ENCODE results near the gene SNRNP200. TPM values are rescaled to one million over a fixed set of nuclear protein-coding genes. Genes with fewer than 3 reads are reported as not detected.

The SNRNP200 gene
- total and polyA plus RNA-seq, 4 donors = 28.1 to 75.2 (median 47.5) TPM

DNA sequence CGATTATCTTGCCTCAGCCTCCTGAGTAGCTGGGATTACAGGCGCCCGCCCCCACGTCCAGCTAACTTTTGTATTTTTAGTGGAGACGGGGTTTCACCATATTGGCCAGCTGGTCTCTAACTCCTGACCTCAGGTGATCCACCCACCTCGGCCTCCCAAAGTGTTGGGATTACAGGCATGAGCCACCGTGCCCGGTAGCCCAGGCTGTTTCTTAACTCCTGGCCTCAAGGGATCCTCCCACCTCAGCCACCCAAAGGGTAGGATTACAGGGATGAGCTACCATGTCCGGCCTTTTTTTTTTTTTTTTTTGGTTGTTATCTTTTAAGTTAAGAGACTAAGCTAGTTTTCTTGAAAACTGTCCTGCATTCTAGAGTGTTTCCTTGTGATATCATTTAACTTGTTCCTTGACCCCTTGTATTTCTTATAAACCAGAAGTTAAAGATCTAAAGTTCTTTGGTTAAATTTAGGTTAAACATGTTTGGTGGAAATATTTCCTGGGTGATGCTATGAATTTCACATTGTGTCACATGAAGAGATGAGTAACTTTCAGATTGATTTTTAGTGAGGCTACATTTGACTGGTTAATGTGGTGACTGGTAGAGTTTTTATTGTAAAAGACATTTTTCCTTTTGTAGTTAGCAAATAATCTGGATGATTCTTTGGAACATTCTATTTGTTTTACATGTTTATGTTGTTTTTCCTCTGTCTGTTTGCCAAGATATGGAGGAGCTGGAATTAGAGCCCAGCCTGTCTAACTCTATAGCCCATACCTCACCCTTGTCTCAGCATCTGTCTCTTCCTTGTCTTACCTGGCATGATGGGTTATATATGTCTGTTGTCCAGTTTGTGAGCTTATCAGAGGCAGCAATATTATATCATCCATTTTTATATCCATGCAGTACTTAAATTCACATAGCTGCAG is 35.4 kb upstream of the SNRNP200 start:
- Histone ChIP-seq H3K9me3 (ENCODE audit: control insufficient read depth in 4 of 4, low read length in 3 of 4) (no peaks in the 10 kb centered on the region), H3K4me3 (ENCODE audit: low read depth in 1 of 3, low read length in 3 of 3) (no peak overlapping the region), H3K4me1 (ENCODE audit: control insufficient read depth in 4 of 4, insufficient read depth in 4 of 4, low read length in 3 of 4) (peaks cover 0 to 2% (median 0%) of the 10 kb centered on the region in 4 donors), H3K9ac (ENCODE audit: low read depth in 1 of 2, low read length in 2 of 2) (no peak overlapping the region), H3K27me3 (ENCODE audit: control insufficient read depth in 4 of 4, insufficient read depth in 4 of 4, low read length in 3 of 4) (no peaks in the 10 kb centered on the region), H3K36me3 (ENCODE audit: control insufficient read depth in 4 of 4, insufficient read depth in 3 of 4, low read depth in 1 of 4, low read length in 3 of 4) (no peaks in the 10 kb centered on the region), H3K27ac (ENCODE audit: low read depth in 1 of 2, low read length in 2 of 2) (no peak overlapping the region)
- TF ChIP-seq JUND (IDR thresholded peaks at IDR 0.05) (no peak), RAD21 (IDR thresholded peaks at IDR 0.05) (no peak), YY1 (IDR thresholded peaks at IDR 0.05) (no peak), SP1 (IDR thresholded peaks at IDR 0.05) (no peak), RXRA (IDR thresholded peaks at IDR 0.05) (no peak), TAF1 (conservative IDR thresholded peaks at IDR 0.05) (no peak), HNF4A (conservative IDR thresholded peaks at IDR 0.05) (no peak), HNF4G (IDR thresholded peaks at IDR 0.05) (no peak)
- TF ChIP-seq, protein P1, sequence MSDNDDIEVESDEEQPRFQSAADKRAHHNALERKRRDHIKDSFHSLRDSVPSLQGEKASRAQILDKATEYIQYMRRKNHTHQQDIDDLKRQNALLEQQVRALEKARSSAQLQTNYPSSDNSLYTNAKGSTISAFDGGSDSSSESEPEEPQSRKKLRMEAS (IDR thresholded peaks at IDR 0.05) = no peak
- TF ChIP-seq, protein P2, sequence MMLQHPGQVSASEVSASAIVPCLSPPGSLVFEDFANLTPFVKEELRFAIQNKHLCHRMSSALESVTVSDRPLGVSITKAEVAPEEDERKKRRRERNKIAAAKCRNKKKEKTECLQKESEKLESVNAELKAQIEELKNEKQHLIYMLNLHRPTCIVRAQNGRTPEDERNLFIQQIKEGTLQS (IDR thresholded peaks at IDR 0.05) = no peak
- TF ChIP-seq, protein P3, sequence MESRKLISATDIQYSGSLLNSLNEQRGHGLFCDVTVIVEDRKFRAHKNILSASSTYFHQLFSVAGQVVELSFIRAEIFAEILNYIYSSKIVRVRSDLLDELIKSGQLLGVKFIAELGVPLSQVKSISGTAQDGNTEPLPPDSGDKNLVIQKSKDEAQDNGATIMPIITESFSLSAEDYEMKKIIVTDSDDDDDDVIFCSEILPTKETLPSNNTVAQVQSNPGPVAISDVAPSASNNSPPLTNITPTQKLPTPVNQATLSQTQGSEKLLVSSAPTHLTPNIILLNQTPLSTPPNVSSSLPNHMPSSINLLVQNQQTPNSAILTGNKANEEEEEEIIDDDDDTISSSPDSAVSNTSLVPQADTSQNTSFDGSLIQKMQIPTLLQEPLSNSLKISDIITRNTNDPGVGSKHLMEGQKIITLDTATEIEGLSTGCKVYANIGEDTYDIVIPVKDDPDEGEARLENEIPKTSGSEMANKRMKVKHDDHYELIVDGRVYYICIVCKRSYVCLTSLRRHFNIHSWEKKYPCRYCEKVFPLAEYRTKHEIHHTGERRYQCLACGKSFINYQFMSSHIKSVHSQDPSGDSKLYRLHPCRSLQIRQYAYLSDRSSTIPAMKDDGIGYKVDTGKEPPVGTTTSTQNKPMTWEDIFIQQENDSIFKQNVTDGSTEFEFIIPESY (IDR thresholded peaks at IDR 0.05) = no peak
- 95% methylated on average over 9 of the region's 9 CpGs for WGBS
- no peak for DNase-seq (ENCODE audit: low spot score)

DNA sequence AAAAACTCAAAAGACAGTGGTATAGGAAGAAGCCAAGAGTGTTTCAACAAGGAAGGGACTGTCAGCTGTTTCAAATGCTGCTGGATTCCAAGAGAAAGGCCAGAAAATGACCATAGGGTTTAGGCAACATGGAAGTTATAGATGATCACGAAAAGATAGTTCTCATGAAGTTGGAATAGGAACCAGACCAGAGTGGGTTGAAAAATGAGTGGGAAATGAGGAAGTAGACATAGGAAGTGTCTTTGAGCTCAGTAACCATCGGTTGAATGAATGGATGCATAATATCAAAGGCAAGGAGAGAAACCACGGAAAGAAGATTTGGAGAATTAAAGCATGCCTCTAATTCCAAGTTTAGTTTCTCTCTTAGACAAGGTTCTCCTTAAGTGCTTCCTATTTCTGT is 31.5 kb upstream of the SNRNP200 start:
- H3K4me3 ChIP-seq (ENCODE audit: low read depth in 1 of 3, low read length in 3 of 3) = no peak overlapping the region
- H3K27ac ChIP-seq (ENCODE audit: low read depth in 1 of 2, low read length in 2 of 2) = no peak overlapping the region
- H3K36me3 ChIP-seq (ENCODE audit: control insufficient read depth in 4 of 4, insufficient read depth in 3 of 4, low read depth in 1 of 4, low read length in 3 of 4) = no peaks in the 10 kb centered on the region
- peaks cover 0 to 4% (median 0%) of the 10 kb centered on the region in 4 donors for H3K4me1 ChIP-seq (ENCODE audit: control insufficient read depth in 4 of 4, insufficient read depth in 4 of 4, low read length in 3 of 4)
- 85% methylated on average over 3 of the region's 3 CpGs for WGBS
- no peaks in the 10 kb centered on the region for H3K9me3 ChIP-seq (ENCODE audit: control insufficient read depth in 4 of 4, low read length in 3 of 4)
- H3K9ac ChIP-seq (ENCODE audit: low read depth in 1 of 2, low read length in 2 of 2) = no peak overlapping the region
- no peak for DNase-seq (ENCODE audit: low spot score)
- H3K27me3 ChIP-seq (ENCODE audit: control insufficient read depth in 4 of 4, insufficient read depth in 4 of 4, low read length in 3 of 4) = no peaks in the 10 kb centered on the region
- TF ChIP-seq NR2F2 (IDR thresholded peaks at IDR 0.05) = no peak
- TF ChIP-seq, protein P4, sequence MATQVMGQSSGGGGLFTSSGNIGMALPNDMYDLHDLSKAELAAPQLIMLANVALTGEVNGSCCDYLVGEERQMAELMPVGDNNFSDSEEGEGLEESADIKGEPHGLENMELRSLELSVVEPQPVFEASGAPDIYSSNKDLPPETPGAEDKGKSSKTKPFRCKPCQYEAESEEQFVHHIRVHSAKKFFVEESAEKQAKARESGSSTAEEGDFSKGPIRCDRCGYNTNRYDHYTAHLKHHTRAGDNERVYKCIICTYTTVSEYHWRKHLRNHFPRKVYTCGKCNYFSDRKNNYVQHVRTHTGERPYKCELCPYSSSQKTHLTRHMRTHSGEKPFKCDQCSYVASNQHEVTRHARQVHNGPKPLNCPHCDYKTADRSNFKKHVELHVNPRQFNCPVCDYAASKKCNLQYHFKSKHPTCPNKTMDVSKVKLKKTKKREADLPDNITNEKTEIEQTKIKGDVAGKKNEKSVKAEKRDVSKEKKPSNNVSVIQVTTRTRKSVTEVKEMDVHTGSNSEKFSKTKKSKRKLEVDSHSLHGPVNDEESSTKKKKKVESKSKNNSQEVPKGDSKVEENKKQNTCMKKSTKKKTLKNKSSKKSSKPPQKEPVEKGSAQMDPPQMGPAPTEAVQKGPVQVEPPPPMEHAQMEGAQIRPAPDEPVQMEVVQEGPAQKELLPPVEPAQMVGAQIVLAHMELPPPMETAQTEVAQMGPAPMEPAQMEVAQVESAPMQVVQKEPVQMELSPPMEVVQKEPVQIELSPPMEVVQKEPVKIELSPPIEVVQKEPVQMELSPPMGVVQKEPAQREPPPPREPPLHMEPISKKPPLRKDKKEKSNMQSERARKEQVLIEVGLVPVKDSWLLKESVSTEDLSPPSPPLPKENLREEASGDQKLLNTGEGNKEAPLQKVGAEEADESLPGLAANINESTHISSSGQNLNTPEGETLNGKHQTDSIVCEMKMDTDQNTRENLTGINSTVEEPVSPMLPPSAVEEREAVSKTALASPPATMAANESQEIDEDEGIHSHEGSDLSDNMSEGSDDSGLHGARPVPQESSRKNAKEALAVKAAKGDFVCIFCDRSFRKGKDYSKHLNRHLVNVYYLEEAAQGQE (IDR thresholded peaks at IDR 0.05) = no peak
- TF ChIP-seq FOXA2 (IDR thresholded peaks at IDR 0.05) = no peak
- no peak for TF ChIP-seq SP1 (IDR thresholded peaks at IDR 0.05)
- TF ChIP-seq JUND (IDR thresholded peaks at IDR 0.05) = no peak
- TF ChIP-seq HNF4G (IDR thresholded peaks at IDR 0.05) = no peak
- TF ChIP-seq, protein P5, sequence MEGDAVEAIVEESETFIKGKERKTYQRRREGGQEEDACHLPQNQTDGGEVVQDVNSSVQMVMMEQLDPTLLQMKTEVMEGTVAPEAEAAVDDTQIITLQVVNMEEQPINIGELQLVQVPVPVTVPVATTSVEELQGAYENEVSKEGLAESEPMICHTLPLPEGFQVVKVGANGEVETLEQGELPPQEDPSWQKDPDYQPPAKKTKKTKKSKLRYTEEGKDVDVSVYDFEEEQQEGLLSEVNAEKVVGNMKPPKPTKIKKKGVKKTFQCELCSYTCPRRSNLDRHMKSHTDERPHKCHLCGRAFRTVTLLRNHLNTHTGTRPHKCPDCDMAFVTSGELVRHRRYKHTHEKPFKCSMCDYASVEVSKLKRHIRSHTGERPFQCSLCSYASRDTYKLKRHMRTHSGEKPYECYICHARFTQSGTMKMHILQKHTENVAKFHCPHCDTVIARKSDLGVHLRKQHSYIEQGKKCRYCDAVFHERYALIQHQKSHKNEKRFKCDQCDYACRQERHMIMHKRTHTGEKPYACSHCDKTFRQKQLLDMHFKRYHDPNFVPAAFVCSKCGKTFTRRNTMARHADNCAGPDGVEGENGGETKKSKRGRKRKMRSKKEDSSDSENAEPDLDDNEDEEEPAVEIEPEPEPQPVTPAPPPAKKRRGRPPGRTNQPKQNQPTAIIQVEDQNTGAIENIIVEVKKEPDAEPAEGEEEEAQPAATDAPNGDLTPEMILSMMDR (IDR thresholded peaks at IDR 0.05; ENCODE audit: low read depth, low read length, missing input control) = no peak
- TF ChIP-seq HNF4A (conservative IDR thresholded peaks at IDR 0.05) = no peak
- no peak for TF ChIP-seq EGR1 (IDR thresholded peaks at IDR 0.05; ENCODE audit: low read depth in 2 of 2)
- no peak for TF ChIP-seq RAD21 (IDR thresholded peaks at IDR 0.05)
- no peak for TF ChIP-seq RXRA (IDR thresholded peaks at IDR 0.05)
- TF ChIP-seq TAF1 (conservative IDR thresholded peaks at IDR 0.05) = no peak
- TF ChIP-seq YY1 (IDR thresholded peaks at IDR 0.05) = no peak
- TF ChIP-seq FOXA1 (IDR thresholded peaks at IDR 0.05) = no peak
- TF ChIP-seq, protein P3 (IDR thresholded peaks at IDR 0.05) = no peak
- TF ChIP-seq GABPA (IDR thresholded peaks at IDR 0.05 in 1 of 2, conservative IDR thresholded peaks at IDR 0.05 in 1 of 2) = no peak
- TF ChIP-seq, protein P2 (IDR thresholded peaks at IDR 0.05) = no peak
- TF ChIP-seq, protein P1 (IDR thresholded peaks at IDR 0.05) = no peak
